ENCODE data around the gene CEP63. TPM values are rescaled to one million over a fixed set of nuclear protein-coding genes. Genes with fewer than 3 reads are reported as not detected.

Gene CEP63
- total and polyA plus RNA-seq, 9 of the 15 experiments (the other 6 are each of a cell fraction or from before 2014, with no cell fraction given) = 5.1 to 17.8 (median 10.6) TPM

DNA sequence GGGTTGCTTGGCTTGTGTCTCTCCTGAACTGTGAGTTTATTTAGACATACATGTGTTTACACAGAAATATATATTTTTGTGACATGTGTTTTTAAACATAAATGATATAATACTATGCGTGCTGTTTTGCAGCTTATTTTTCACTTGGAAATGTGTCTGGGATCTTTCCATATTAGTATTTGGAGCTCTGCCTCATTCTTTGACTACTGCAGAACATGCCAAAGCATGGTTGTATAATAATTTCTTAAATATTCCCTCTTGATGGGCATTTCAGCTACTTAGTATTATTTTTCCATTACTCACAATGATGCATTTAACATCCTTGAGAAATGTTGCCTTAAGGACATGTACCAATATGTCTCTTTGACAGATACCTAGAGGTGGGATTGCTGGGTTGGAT, 19.5 kb upstream of the CEP63 start (continued):
- TF ChIP-seq PBX2 (CRISPR knock-in tag; IDR thresholded peaks at IDR 0.05; ENCODE audit: low read depth) (no peak), PBX2 (tag; conservative IDR thresholded peaks at IDR 0.05; ENCODE audit: low read depth) (no peak), ZNF143 (CRISPR knock-in tag; IDR thresholded peaks at IDR 0.05) (no peak), PHF8 (IDR thresholded peaks at IDR 0.05; ENCODE audit: borderline replicate concordance, low read length) (no peak), HNRNPUL1 (IDR thresholded peaks at IDR 0.05; ENCODE audit: low read length) (no peak), E2F8 (IDR thresholded peaks at IDR 0.05; ENCODE audit: low read depth, partially characterized antibody) (no peak)
- TF ChIP-seq, protein P1, sequence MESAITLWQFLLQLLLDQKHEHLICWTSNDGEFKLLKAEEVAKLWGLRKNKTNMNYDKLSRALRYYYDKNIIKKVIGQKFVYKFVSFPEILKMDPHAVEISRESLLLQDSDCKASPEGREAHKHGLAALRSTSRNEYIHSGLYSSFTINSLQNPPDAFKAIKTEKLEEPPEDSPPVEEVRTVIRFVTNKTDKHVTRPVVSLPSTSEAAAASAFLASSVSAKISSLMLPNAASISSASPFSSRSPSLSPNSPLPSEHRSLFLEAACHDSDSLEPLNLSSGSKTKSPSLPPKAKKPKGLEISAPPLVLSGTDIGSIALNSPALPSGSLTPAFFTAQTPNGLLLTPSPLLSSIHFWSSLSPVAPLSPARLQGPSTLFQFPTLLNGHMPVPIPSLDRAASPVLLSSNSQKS (CRISPR knock-in tag; IDR thresholded peaks at IDR 0.05) = no peak
